GM19372 (cell line): ENCODE measurements around the gene SGSM2.

Experiments used
- ATAC-seq: cut with Tn5 transposase; IDR thresholded peaks from one replicate; pipeline ENCODE4 v1.9.1; 2021; ENCODE audit warnings: mild to moderate bottlenecking, low read depth, moderate library complexity; ENCODE audit not compliant: unreplicated experiment

Gene SGSM2

DNA sequence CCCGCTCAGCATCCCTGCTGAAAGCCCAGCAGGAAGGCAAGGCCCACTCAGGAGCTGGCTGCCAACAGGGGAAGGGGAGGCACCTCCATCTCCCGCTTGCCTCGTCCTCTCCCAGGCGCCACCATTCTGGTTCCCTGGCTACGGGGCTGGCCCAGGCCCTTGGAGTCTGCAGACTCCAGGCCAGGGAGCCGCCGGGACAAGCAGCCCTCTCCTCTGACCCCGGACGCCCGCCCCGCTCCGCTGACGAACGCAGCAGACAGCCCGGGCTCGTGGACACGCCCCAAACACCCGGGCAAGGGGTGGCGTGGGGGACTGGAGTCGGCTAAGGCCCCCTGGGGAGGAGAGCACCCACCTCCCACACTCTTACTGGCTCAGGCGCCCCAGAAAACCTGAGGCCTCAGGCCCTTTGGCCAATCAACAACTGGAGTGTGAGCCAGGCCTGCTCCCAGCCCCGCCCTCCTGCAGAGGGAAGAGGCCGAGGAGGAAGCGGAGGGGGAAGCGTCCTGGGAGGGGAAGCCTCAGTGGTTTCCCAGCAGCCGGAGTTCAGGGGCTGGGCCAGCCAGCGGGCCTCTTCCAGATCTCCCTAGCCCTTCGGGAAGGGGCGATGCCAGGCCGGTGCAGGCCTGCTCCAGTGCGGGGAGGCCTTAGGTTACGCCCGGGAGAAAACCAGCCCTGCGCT is 59.4 kb downstream of the SGSM2 start:
- no peak for ATAC-seq

DNA sequence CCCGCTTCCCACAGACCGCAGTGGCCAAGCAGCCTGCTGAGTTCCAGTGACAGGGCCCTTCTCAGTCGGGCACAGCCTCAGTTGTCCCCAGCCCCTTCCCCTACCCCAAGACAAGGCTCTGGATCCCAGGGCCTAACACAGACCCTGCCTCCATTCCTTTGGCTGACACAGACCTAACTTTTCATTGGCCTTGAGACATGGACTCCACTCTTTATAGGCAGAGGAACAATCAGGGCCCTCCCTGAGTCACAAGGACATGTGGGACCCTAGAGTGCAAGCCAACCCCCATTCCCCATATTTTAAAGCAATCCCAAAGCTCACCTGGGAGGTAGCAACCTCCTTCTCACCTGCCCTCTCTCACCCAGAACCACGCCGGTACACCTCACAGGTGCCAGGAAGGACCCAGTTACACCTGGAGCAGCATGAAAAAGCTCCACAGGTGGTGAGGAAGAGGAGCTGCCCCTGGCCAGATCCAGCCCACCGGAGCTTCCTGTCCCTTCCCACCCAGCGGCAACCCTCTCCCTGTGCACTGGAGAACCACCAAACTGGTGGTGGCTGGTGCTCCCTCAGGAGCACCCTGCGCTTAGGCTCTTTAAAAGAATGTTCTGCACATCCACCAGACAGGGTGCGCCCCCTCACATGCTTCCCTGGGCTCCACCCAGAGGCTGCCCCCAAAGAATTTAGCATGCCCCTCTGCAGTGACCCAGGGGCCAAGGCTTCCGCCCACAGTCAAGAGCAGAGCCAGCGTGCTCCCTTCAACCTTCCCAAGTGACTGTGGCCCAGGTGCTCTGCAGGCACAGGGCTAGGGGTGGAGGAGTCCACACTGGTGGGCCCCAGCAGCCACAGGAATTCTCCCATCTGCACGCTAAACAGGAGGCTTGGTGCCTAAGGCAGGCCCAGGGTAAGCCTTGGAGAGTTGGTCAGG is 60.2 kb downstream of the SGSM2 start:
- no peak for ATAC-seq

DNA sequence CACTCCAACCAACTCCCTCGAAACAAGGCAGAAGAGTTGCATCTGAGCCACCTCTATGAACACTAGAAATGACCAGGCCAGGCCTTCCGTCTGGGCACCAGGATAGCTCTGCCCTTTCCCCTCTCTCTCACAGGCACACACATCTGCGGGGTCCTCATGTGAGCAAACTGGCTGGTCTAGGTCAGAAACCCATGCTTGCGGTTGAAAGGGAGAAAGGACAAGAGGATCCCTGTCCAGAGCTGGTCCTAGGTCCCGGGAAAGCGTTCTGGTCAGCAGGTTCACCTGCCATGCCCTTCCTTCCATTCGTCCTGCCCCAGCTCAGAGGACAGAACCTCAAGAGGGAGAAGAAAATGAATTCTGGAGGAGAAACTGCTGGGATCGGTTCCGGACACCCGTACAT is 60.9 kb downstream of the SGSM2 start:
- ATAC-seq: no peak

DNA sequence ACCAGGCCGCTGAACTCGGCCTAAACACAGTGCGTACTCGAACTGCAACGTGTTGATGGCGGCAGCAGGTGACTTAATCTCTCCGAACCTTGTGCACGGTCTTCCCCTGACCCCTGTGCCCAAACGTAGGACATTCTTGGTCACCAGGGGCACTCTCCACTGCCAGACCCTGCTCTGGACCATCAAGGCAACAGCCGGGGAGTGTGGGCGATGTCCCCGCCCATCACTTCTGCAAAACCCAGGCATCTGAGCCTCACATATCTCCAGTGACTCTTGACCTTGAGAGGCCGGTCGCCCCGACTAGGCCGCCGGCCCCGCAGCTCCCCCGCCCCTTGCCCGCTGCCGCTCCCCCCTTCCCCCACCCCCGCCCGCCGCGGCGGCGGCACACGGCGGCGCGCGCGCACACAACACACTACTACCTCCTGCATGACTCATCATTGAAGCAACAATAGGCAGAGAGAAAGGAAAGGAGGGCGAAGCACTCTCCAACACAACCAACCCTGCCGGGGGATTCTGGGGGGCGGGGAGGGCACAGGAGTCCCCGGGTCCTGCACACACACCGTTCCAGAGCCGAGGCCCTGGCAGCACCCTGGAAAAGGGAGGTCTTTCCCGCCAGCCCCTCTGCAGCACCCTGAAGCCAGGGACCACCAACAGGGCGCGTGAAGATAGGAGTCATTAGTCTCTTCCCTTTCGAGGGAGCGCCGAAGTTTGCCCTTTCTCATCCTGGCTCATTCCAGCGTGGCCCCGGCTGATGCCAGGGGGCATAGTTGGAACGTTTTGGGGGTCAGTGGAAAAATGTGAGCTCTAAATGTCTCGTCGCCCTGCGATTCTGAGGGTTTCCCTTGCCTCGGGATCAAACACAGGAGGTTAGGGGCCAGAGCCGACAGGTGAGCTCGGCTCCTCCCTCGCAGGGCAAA is 61.6 kb downstream of the SGSM2 start:
- no peak for ATAC-seq

DNA sequence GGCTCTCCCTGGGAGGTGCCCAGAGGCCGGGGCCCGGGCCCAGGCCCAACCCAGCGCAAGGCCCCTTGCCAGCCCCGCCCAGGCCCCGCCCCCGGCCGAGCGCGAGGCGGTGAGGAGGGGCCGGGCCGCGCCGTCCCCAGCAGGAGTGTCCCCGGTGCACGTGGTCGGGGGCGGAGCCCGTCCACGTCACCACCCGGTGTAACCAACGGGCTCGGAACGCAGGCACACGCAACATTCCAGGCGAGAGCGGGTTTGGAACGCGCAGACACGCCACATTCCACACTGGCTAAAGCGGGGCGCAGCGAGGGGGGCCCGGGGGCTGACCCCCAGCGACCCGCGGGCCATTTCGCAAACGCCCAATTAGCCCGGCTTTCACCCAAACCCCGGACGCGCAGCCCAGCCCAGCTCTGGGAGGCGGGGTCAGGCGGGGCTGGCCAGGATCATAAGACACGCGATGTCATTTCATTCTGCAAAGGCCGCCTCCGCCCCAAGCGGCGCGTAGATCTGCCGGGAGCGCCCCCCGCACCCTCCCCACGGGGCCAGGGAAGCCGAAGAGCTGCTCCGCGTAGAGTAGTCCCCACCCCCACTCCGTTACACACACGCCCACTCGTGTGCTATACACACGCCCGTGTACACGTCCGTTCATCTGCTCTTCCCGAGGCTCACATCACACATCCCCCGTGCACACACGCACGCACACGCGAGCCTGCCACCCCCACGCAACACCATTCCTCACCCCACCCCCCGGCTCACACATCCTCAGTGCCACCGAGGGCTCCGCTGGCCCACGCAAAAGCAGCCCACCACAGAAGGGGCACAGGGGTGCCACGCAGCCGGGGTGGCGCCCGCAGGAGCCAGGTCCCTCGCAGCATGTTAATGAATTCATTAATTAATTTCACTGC is 62.5 kb downstream of the SGSM2 start:
- peak; percentile 41 for ATAC-seq

DNA sequence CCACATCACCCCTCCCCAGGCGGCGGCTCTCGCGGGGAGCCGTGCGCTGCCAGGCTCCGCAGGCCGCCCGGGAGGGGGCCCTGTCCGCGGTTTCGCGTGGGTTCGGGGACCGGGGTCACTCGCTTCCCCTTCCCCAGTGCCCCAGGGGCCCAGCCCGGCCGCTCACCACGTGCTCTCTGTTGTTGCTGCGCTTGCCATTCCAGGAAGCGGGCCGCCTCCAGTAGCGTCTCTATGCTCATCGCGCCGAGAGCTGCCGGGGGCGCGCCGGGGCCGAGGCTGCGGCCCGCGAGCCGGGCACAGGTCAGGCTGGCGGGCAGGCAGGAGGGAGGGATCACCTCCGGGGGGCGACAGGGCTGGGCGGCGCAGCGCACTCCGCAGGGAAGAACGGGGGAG is 63.2 kb downstream of the SGSM2 start:
- ATAC-seq: no peak

DNA sequence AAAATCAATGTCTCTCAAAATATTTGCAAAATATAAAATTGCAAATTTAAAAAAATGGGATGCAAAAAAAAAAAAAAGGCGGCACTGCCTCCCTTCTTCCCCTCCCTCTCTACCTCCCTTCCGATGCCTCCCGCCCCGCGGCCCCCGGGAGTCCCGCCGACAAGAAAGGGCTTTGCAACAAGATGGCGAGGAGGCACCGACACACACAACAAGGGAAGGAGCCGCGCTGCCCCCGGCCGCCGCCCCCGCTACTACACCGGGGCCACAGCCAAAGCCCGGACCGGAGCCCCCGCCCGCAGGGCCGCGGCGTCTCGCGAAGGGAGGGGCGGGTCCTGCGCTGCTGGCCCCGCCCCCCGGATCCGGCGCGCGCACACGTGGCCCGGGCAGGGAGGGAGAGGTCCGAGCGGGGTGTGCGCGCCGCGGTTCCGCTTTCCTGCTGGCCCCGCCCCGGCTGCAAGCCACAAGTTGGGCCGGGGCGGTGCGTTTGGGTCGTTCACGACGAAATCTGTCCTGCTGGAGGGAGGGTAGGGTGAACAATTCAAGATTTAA is 63.6 kb downstream of the SGSM2 start, which contains the start of gene MNT:
TSS of gene MNT (minus strand) at position 184 of the 549 bp plus-strand sequence. CDS start 348 bp downstream, outside the sequence.
- ATAC-seq: peak; percentile 28

DNA sequence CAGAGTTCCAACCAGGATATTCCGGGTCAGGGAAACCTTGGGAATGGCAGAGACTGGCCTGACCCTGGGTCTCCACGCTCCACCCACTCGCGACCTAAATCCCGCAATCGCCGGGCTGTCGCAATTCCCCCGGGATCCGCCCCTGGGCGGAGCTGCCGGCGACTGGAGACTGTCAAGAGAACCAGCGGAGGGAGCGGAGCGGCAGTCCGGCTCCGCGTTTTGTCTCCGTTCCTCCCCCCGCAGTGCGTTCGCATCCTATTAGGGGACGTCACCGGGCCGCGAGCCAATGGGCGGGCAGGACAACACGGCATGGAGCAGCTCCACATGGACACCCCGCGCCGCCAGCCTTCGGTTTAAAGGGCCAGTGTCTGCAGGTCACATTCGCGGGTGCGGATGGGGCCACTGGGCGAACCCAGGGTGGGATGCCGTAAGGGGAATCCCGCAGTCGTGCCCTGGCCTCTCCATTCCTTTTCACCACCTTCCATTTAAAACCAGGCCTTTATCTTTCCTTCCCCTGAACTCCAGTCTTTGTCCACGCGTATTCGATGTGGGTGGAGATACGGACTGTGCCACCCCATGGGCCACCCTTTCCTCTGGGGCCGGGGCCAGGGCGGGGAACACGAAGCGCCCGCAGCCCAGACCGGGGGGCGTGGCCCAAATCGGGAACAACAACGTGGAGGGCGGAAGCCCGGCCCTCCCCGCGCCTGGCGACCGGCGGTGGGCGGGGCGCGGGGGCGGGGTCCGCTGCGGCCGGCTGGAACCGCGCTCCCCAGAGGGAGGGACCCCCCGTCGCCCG is 64.3 kb downstream of the SGSM2 start:
- peak; percentile 52 for ATAC-seq

DNA sequence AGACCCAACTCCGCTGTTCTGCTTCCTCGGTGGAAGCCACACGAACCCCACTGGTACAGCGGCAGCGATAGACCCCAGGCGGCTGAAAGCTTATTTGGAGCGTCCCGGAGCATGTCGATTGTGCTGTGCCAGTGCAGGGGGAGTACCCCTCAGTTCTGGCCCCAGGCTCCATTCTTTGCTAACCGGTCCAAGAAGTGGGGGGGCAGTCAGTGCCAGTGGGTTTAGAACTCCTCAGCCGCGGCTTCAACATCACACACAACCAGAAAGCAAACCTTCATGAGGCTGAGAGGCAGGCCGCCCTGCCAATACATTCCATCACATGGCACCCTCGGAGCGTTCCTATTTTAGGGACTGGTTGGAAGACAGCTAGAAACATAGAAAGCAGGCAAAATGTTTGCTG is 65.2 kb downstream of the SGSM2 start:
- ATAC-seq: no peak

DNA sequence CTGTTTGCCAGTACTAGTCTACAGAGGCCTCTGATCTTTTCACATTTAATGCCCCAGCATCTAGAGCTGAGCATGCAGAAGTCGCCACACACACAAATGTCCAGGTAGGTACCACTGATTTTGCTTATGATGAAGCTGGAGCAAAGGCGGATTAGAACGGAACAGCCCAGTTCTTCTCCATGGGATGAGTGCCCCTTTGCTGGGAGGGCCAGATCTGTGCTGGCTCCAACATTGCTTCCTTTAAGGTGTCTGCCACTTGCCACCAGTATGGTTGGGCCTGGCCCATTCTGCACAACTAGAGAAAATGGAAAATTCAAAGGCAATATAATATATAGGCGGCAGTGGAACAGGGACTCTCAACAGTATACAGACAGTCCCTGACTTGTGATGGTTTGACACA is 65.7 kb downstream of the SGSM2 start:
- ATAC-seq: no peak

DNA sequence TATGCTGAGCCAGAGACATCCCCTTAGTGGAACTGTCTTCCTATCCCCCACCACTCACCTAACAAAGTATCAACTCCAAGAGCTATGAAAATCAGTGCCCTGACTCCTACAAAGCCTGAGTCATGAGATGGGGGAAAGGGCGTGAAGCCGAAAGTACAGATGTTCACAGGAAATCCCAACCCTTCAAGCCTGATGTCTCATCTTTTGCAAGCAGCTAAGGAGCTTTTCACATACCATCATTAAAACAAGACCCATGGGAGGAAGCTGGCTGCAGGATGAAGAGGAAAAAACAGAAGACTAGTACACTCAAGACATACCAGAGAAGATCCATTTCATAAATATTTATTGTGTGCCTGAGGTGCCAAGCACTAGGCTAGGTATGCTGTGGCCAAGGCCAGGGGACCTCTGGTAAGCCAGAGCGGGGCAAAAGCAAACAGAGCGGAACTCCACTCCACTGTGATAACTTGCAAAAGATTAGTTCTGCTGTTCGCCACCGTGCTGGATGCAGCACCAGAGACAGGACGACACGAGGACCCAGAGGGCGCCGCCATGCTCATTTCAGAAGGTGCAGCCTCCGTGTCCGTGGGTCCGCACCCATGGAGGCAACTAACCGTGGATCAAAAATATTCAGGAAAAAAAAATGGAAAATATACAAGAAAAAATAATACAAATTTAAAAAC is 68.1 kb downstream of the SGSM2 start:
- no peak for ATAC-seq

DNA sequence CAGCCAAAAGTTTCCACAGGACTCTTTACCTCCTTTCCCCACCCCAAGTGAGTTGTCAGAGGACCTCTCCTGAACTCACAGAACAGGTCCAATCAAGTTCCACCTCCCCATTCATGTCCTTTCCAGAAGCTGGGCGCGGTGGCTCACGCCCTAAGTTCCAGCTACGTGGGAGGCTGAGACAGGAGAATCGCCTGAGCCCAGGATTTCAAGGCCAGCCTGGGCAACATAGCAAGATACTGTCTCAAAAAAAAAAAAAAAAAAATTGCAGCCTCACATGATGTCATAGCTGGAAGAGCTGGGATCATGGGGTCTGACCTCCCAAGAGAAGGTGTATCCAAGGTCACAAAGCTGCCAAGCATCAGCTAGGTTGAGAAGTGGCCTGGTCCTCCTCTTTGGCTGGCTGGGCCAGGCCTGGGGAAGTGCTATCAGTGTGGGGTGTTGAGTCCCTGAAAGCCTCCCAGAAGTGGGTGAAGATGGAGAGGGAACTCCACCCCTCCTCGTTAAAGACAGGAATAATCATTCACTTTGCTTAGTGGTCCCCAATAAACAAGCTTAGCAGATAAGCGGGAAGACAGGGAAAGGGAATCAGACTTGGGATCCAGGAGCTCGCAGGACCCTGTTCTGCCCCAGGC is 69.1 kb downstream of the SGSM2 start:
- ATAC-seq: no peak

DNA sequence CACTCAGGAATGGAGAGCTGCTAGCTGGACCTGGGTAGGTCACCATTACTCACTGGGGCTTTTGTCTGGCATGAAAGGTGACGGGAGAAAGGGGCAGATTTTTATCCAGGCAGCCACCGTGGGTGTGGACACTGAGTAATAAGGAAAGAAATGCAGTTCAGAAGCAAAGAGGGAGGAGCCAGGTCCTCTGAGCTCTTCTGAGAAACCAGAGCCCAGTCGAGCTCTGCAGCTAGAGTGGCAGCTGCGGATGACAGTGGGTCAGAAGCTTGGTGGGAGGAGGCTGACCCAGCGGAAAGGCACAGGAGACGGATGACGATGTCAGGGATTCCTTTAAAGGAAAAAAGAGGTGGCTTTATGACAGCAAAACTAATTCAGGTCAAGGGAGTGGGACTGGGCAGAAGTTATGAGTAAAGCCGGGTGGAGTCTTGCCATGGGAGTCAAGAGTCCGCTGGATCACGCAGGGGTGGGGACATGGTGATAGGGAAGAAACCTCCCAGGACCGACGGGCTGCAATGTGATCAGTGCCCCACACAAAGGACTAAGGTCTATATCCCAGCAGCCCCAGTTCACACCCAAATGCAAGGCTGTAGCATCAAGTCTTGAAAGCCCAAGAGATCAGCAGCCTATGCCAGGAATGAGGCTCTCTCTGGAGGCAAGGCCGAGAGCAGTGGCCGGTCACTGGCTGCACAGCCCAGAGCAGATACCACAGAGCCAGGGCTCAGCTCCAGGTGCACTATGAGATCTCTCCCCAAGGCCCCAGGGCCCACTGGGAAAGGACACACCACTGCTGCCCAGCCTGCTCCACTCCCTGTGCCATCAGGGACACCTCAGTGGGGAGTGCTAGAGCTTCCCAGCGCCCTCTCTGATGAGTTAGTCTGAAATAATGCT is 69.8 kb downstream of the SGSM2 start:
- ATAC-seq: no peak

DNA sequence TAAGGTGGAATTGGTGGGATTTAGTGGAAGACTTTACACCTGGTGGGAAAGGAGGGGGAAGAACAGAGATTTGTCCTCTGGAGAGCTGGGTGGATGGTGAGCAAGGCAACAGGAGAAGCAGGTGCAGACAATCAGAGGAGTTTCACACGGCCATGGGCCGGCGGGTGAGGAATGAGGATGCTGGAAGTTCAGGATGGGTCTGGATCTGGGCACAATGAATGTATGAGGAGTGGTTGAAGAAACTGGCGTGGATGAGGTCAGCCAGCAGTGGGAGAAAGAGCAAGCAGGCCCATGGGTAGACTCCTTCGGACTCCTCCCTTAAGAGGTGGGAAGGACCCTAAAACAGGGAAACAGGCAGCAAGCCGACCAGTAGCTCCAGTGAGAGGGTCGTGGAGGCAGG is 73.7 kb downstream of the SGSM2 start:
- no peak for ATAC-seq

DNA sequence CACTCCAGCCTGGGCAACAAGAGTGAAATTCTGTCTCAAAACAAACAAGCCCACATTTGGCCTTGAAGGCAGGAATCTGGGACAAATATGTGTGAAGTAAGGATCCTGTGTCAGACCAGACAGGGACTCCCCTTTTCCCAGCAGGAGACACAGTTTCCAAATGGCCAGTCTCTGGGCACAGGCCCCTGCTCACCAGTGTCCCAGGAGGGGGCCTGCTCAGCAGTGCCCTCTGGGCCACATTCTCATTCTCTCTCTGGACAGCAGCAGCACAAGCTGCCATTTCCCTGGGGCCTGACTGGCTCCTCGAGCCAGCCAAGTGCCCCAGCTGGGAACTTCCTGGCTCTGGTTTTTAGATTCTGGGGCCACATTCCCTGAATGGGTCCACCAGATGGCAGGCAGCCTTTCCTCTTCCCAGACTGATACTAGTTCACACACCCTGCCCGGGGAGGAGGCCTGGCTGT is 75.3 kb downstream of the SGSM2 start:
- no peak for ATAC-seq

DNA sequence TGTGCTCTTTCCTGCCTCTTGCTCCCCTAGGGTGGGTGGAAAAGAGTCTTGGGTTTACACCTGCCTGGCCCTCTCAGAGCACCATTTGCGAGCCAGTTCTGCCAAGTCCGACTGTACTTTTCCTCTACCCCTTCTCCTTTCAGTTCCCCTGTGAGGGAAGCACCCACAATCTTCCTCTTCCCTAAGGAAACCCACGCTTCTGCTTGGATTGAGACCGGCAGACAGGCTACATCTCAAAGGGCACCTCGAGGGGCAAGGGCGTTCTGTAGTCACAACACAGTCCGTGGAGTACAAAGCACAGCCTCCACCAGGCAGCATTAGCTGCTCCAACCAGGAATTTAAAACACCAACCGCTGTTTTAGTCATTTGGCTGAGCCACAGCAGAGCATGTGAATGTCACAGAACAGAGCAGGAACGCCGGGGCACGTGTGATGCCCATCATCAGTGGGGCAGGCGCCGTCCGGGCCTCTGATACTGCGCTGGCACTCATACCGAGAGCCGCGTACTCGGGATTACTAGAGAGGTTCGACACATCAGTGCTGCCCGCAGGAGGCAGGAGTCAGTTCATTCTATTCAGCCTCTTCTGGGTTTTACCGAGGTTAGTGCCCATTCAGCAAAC is 77.3 kb downstream of the SGSM2 start:
- no peak for ATAC-seq
